Caco-2 (cell line): ENCODE results near the gene NAA38. TPM values are rescaled to one million over a fixed set of nuclear protein-coding genes. Genes with fewer than 3 reads are reported as not detected.

Experiments used
- BruUV-seq: library from RNA; stranded (reverse); fragments of 400-500 nt; replicated peaks from 2 replicates; lab custom pipeline; 2021; lab: Mats Ljungman, UMichigan
- CTCF ChIA-PET: fragments of 300-600 bp; sonication (Branson Sonifier 250); formaldehyde crosslinking; loops from one replicate; lab custom pipeline; 2022; ENCODE audit warnings: antibody characterized with exemption; lab: Charles Lee
- POLR2A ChIA-PET: fragments of 300-600 bp; sonication (Branson Sonifier 250); formaldehyde crosslinking; loops from one replicate; lab custom pipeline; 2022; ENCODE audit warnings: antibody characterized with exemption; lab: Charles Lee
- DNase-seq, 2 experiments: peaks; one replicate each; pipeline versions ENCODE4 v3.0.0 to v3.0.0-alpha.2; 2020 to 2022
- H3K27me3 ChIP-seq: replicated peaks from 2 replicates; pipeline ENCODE4 v1.6.0; 2011; ENCODE audit warnings: low read length; ENCODE audit not compliant: control insufficient read depth, insufficient read depth
- H3K36me3 ChIP-seq: 2 replicates; pipeline ENCODE4 v1.5.1; 2011; ENCODE audit warnings: low read length; ENCODE audit not compliant: control insufficient read depth, insufficient read depth
- H3K4me1 ChIP-seq: fragments of 250-450 bp; sonication (Bioruptor Pico); 2 replicates; pipeline ENCODE4 v1.5.1; 2020; ENCODE audit warnings: mild to moderate bottlenecking
- H3K4me3 ChIP-seq: 2 replicates; pipeline ENCODE4 v1.5.1; 2011; ENCODE audit warnings: low read depth, mild to moderate bottlenecking, control low read depth, low read length
- H3K9me3 ChIP-seq: fragments of 250-450 bp; sonication (Bioruptor Pico); 2 replicates; pipeline ENCODE4 v1.5.1; 2020; ENCODE audit warnings: mild to moderate bottlenecking, moderate library complexity
- H3K27ac Mint-ChIP-seq: one replicate; pipeline ENCODE4 v1.8.0; 2022; ENCODE audit warnings: mixed read lengths; ENCODE audit not compliant: unreplicated experiment
- H3K27me3 Mint-ChIP-seq: one replicate; pipeline ENCODE4 v1.8.0; 2022; ENCODE audit warnings: mixed read lengths; ENCODE audit not compliant: insufficient read depth, unreplicated experiment
- H3K36me3 Mint-ChIP-seq: one replicate; pipeline ENCODE4 v1.8.0; 2022; ENCODE audit warnings: mild to moderate bottlenecking, mixed read lengths; ENCODE audit not compliant: insufficient read depth, unreplicated experiment
- H3K4me1 Mint-ChIP-seq: one replicate; pipeline ENCODE4 v1.8.0; 2022; ENCODE audit warnings: low read depth, mixed read lengths; ENCODE audit not compliant: unreplicated experiment
- H3K4me3 Mint-ChIP-seq: one replicate; pipeline ENCODE4 v1.8.0; 2022; ENCODE audit warnings: mild to moderate bottlenecking, moderate library complexity, mixed read lengths; ENCODE audit not compliant: unreplicated experiment
- H3K9me3 Mint-ChIP-seq: one replicate; pipeline ENCODE4 v1.8.0; 2022; ENCODE audit warnings: mixed read lengths; ENCODE audit not compliant: unreplicated experiment
- intact Hi-C: fragments of 100-400 bp; cut with micrococcal nuclease; formaldehyde crosslinking; loops from one replicate; pipeline ENCODE4 v1.10.0; 2022; ENCODE audit not compliant: unreplicated experiment
- total RNA-seq: library from RNA; stranded (reverse); gene quantifications from 2 replicates; pipeline ENCODE4 v1.2.3, GENCODE V29; 2022
- TF ChIP-seq, protein P1 (sequence below), 2 experiments: fragments of 200-600 bp in 1 of 2; IDR thresholded peaks; 1 replicate in 1 of 2; 2 replicates in 1 of 2; pipeline versions ENCODE4 v1.5.1 to v1.8.0; 2011 to 2022; ENCODE audit warnings: antibody characterized with exemption in 1 of 2, control low read depth in 1 of 2, inconsistent platforms in 1 of 2, low read depth in 1 of 2, low read length in 1 of 2, mild to moderate bottlenecking in 1 of 2, moderate library complexity in 1 of 2; ENCODE audit not compliant: insufficient read depth in 1 of 2, severe bottlenecking in 1 of 2, unreplicated experiment in 1 of 2

NAA38 gene
- total RNA-seq, 1 experiment from 2014 or later, result 27.4 TPM

DNA sequence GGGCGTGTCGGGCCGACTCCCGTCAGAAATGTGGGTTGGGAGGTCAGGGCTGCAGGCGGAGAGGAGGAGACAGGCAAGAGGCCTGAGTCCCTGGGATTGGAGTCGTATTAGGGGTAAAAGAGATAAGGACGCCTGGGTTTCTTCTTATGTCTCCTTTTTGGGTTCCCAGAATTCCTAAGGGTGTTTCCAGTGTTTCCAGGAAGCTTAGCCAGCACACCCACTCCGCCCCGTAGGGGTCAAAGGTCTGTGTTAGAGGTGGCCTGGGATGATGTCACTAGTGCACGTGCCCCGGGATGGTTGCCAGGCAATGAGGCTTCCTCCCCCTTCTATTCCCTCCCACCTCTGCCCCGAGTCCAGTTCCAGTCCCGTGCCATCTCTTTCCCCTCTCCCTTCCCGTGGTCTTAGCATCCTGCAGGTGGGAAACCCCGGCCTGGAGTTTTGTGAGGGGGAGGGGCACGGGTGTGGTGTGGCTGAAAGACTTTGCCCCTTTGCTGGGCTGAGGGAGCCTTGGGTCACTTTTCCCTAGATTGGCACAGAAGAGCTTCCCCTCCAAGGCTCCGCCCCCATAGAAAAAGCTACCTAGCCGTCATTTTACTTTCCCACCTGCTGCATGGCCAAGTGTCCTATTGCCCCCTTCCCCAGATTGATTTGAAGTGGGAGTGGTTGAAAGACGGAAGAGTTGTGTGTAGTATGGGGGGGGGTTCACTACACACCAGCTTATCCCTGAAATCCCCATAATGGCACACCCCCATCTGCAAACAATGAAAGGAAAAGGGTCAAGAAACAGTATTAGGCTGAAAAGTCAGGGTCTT lies 20.6 kb downstream of the NAA38 start:
- peak; percentile 95 to 98 for DNase-seq
- intact Hi-C loops, result loop anchor here (5.0 kb wide), 1 partner anchor 220 kb away; no protein-coding TSS in a partner anchor
- Mint-ChIP-seq H3K9me3 (no peaks in the 10 kb centered on the region), H3K4me3 (peak overlapping the region; percentile 98), H3K27ac (peak overlapping the region; percentile 99), H3K36me3 (peaks cover 46% of the 10 kb centered on the region), H3K27me3 (no peaks in the 10 kb centered on the region), H3K4me1 (peaks cover 29% of the 10 kb centered on the region)
- POLR2A ChIA-PET, result interaction anchor here (0.5 to 1.3 kb wide), 7 partner anchors 8 to 433 kb away, joined by 3 to 14 read pairs (median 4); partner anchors contain the start of genes ATP1B2, CYB5D1, NAA38 and TMEM256
- BruUV-seq, result no TSS peak
- Histone ChIP-seq H3K4me3 (peak overlapping the region; percentile 82), H3K27me3 (no peaks in the 10 kb centered on the region), H3K9me3 (no peaks in the 10 kb centered on the region), H3K36me3 (no peaks in the 10 kb centered on the region), H3K4me1 (peaks cover 35% of the 10 kb centered on the region)
- TF ChIP-seq, protein P1, sequence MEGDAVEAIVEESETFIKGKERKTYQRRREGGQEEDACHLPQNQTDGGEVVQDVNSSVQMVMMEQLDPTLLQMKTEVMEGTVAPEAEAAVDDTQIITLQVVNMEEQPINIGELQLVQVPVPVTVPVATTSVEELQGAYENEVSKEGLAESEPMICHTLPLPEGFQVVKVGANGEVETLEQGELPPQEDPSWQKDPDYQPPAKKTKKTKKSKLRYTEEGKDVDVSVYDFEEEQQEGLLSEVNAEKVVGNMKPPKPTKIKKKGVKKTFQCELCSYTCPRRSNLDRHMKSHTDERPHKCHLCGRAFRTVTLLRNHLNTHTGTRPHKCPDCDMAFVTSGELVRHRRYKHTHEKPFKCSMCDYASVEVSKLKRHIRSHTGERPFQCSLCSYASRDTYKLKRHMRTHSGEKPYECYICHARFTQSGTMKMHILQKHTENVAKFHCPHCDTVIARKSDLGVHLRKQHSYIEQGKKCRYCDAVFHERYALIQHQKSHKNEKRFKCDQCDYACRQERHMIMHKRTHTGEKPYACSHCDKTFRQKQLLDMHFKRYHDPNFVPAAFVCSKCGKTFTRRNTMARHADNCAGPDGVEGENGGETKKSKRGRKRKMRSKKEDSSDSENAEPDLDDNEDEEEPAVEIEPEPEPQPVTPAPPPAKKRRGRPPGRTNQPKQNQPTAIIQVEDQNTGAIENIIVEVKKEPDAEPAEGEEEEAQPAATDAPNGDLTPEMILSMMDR (IDR thresholded peaks at IDR 0.05; ENCODE audit: insufficient read depth in 1 of 2, low read depth in 1 of 2, low read length in 1 of 2, severe bottlenecking in 1 of 2, unreplicated experiment in 1 of 2), result no peak
- CTCF ChIA-PET, result interaction anchor here (0.7 to 1.3 kb wide), 4 partner anchors 20 to 120 kb away, joined by 3 to 11 read pairs (median 4); partner anchors contain the start of genes CYB5D1, DNAH2 and NAA38

DNA sequence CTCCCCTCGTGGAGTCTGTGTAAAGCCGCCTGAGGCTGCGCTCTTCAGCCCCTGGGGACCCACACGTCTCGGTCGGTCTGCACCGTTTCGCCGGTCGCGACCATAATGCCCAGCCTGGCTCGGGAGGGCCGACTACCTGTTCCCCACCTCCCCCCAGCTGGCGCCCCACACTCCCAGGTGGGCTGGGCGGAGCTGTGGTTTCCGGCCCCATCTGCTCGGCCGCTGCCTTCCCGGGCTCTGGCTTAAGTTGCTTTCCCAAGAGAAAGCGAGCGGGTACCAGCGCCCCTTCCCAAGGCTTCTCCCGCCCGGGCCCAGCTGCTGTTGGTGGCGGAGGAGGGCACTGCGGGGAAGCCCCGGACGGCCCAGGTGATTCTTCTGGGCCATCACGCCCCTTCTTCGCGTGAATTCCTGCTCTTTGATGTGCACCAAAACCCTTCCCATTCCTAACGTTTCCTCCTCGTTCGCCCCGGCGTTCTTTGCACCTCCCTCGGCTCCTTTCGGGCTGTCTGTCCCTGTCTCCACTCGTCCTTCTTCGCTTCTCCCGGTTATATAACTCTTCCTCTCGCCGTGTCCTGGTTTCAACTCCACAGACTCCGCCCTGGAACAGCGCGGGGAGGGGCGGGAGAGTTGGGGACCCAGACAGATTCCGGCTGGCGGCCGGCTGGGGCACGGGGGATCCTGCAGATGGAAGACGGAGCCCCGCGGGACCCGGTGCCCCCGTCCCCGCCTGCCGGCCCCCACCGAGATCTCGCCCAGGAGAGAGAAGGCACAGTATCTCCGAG lies 21.4 kb downstream of the NAA38 start:
- intact Hi-C loops, result loop anchor here (1.0 to 5.0 kb wide), 2 partner anchors 21 to 219 kb away; partner anchors contain the start of gene NAA38
- H3K36me3 Mint-ChIP-seq, result peaks cover 40% of the 10 kb centered on the region
- peaks cover 31% of the 10 kb centered on the region for H3K4me1 ChIP-seq

More for the DNA sequence above, 21.4 kb downstream of the NAA38 start:
- CTCF ChIA-PET, result interaction anchor here (0.6 to 1.6 kb wide), 7 partner anchors 9 to 119 kb away, joined by 3 to 12 read pairs (median 6); partner anchors contain the start of genes DNAH2 and NAA38
- no peaks in the 10 kb centered on the region for H3K36me3 ChIP-seq
- H3K27me3 Mint-ChIP-seq, result no peaks in the 10 kb centered on the region
- no peaks in the 10 kb centered on the region for H3K9me3 ChIP-seq
- no peaks in the 10 kb centered on the region for H3K27me3 ChIP-seq
- TF ChIP-seq, protein P1 (IDR thresholded peaks at IDR 0.05; ENCODE audit: insufficient read depth in 1 of 2, low read depth in 1 of 2, low read length in 1 of 2, severe bottlenecking in 1 of 2, unreplicated experiment in 1 of 2), result no peak
- no peak for DNase-seq
- peak overlapping the region; percentile 99 for H3K27ac Mint-ChIP-seq
- TSS peak; percentile 75 for BruUV-seq
- H3K4me3 Mint-ChIP-seq, result peak overlapping the region; percentile 98
- H3K4me1 Mint-ChIP-seq, result peaks cover 27% of the 10 kb centered on the region
- H3K4me3 ChIP-seq, result peak overlapping the region; percentile 82
- POLR2A ChIA-PET, result interaction anchor here (0.5 to 1.8 kb wide), 6 partner anchors 9 to 221 kb away, joined by 3 to 14 read pairs (median 6); partner anchors contain the start of genes CYB5D1 and NAA38
- H3K9me3 Mint-ChIP-seq, result no peaks in the 10 kb centered on the region
